Peyer's patch (tissue), 4 donors: ENCODE measurements around the gene PCDH1. TPM values are rescaled to one million over a fixed set of nuclear protein-coding genes. Genes with fewer than 3 reads are reported as not detected.

Experiments used
- DNase-seq, 3 donors: peaks; one replicate each; pipeline ENCODE4 v3.0.0-alpha.2; 2017 to 2019
- H3K27ac ChIP-seq, 4 donors: fragments of 200-600 bp; sonication (generic); one replicate each; pipeline ENCODE4 v1.5.1; 2016 to 2019
- H3K27me3 ChIP-seq, 2 donors: fragments of 200-600 bp; sonication (generic); one replicate each; pipeline ENCODE4 v1.5.1; 2019
- H3K36me3 ChIP-seq, 3 donors: fragments of 200-600 bp; sonication (generic); one replicate each; pipeline ENCODE4 v1.5.1; 2016 to 2019
- H3K4me1 ChIP-seq, 4 donors: fragments of 200-600 bp; sonication (generic); one replicate each; pipeline ENCODE4 v1.5.1; 2016 to 2019
- H3K4me3 ChIP-seq, 4 donors: fragments of 200-600 bp; sonication (generic); 1 replicate in 3 of 4; 2 replicates in 1 of 4; pipeline ENCODE4 v1.5.1; 2016 to 2019; ENCODE audit warnings: mild to moderate bottlenecking in 1 of 4
- H3K9me3 ChIP-seq, 4 donors: fragments of 200-600 bp; sonication (generic); one replicate each; pipeline ENCODE4 v1.5.1; 2016 to 2019; ENCODE audit warnings: mild to moderate bottlenecking in 1 of 4
- CTCF ChIP-seq, 6 experiments: fragments of 450-650 bp in 4 of 6; fragments of 200-600 bp in 2 of 6; sonication (generic) in 1 of 6; IDR thresholded peaks; one replicate each; pipeline ENCODE4 v1.5.1; 2017 to 2019; ENCODE audit warnings: antibody characterized with exemption in 6 of 6, mild to moderate bottlenecking in 3 of 6, moderate library complexity in 1 of 6
- POLR2A ChIP-seq, 2 donors: fragments of 450-650 bp; IDR thresholded peaks; one replicate each; pipeline ENCODE4 v1.5.1; 2017; ENCODE audit warnings: antibody characterized with exemption in 2 of 2, mild to moderate bottlenecking in 2 of 2, moderate library complexity in 2 of 2
- total RNA-seq, 4 donors: library from RNA; depleted of rRNA; stranded (reverse); fragments of >200 nt; gene quantifications; one replicate each; pipeline ENCODE4 v1.1.0, GENCODE V29; 2016

The PCDH1 gene
- total RNA-seq, 4 donors from 2014 or later, result 64.4 to 169 (median 164) TPM

DNA sequence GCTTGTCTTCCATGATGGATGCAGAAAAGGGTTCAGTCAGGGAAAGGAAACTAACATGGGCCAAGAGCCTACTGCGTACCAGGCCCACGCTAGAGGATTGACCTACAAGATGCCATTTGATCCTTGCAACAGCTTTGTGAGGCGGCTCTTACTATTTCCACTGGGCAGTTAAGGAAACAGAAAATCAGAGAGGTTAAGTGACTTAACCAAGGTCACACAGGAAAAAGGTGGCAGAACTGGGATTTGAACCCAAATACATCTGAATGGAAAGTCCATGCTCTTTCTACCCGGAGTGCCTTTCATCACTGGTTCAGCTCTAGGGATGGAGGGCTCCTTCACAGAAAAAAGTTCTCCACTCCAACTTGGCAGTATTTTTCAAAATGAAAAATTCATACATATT is 50.0 kb downstream of the PCDH1 start:
- Histone ChIP-seq H3K36me3 (no peaks in the 10 kb centered on the region), H3K9me3 (no peaks in the 10 kb centered on the region), H3K27ac (no peak overlapping the region), H3K4me1 (no peaks in the 10 kb centered on the region), H3K27me3 (no peaks in the 10 kb centered on the region), H3K4me3 (no peak overlapping the region)
- TF ChIP-seq CTCF (IDR thresholded peaks at IDR 0.05) (no peak), POLR2A (IDR thresholded peaks at IDR 0.05) (no peak)
- DNase-seq, result no peak

DNA sequence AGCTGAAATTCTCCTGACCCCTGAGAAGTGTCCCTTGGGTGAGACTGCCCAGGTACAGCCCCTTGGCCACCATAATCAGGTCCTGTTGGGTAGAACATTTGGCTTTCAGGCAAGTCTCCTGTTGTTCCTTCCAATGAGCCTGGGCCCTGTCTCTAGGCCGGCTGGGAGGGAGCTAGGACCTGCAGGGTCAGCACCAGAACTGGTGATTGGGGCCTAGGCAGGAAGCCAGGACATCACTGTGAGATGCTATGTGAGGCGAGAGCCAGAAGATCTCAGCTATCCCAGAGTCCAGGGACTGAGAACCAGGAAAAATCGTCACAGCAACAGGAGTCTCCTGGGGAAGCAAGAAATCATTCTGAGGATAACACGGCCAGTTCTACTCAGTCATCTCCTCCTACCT is 51.5 kb downstream of the PCDH1 start:
- Histone ChIP-seq H3K27me3 (no peaks in the 10 kb centered on the region), H3K27ac (no peak overlapping the region), H3K4me1 (no peaks in the 10 kb centered on the region), H3K9me3 (no peaks in the 10 kb centered on the region), H3K4me3 (no peak overlapping the region), H3K36me3 (no peaks in the 10 kb centered on the region)
- TF ChIP-seq POLR2A (IDR thresholded peaks at IDR 0.05) (no peak), CTCF (IDR thresholded peaks at IDR 0.05) (no peak)
- DNase-seq, result no peak

DNA sequence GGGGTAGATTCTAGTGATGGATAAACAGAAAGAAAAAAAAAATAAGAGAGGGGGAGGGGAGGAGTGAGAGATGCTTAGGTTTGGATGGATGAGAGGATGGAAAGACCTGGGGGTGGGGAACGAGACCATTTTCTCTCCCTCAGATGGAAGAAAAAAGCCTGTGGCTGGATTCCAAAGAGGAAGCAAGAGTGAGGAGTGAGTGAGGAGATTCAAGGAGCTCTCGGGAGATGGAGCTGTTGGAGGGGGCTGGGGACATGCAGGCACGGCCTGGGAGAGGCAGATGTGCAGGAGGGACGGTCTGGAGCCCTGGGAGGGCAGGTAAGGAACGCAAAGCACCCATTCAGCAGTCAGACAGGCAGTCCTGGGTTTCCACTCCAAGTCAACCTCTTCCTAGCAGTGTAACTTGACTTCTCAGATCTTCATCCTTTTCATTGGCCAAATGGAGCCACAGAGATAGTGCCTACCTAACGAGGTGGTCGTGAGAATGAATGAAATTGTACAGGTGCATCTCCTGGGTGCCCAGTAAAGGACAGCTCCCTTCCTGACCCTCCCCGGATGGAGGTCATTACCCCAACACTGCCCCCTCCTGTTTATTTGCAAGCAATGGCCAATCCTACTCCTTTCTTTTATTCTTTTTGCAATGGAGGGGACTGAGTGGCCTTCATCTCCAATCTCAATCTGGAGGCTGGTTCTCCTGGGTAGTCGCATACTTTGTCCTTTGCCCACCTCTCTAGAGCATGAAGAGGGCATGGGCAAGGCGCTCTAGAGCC is 52.2 kb downstream of the PCDH1 start:
- no peak for DNase-seq
- Histone ChIP-seq H3K27ac (no peak overlapping the region), H3K4me1 (no peaks in the 10 kb centered on the region), H3K9me3 (no peaks in the 10 kb centered on the region), H3K27me3 (no peaks in the 10 kb centered on the region), H3K36me3 (no peaks in the 10 kb centered on the region), H3K4me3 (no peak overlapping the region)
- TF ChIP-seq CTCF (IDR thresholded peaks at IDR 0.05) (peak in 4 of 6 experiments; percentile 17 to 41 (median 31)), POLR2A (IDR thresholded peaks at IDR 0.05) (no peak)

GRCh38 chr5:141825241-141825671 is 53.0 kb downstream of the PCDH1 start:
- no peak overlapping the region for H3K27ac ChIP-seq
- no peaks in the 10 kb centered on the region for H3K27me3 ChIP-seq
- no peak overlapping the region for H3K4me3 ChIP-seq
- no peak for TF ChIP-seq POLR2A (IDR thresholded peaks at IDR 0.05)
- no peaks in the 10 kb centered on the region for H3K36me3 ChIP-seq
- H3K4me1 ChIP-seq, result no peaks in the 10 kb centered on the region
- DNase-seq, result no peak
- H3K9me3 ChIP-seq, result no peaks in the 10 kb centered on the region

DNA sequence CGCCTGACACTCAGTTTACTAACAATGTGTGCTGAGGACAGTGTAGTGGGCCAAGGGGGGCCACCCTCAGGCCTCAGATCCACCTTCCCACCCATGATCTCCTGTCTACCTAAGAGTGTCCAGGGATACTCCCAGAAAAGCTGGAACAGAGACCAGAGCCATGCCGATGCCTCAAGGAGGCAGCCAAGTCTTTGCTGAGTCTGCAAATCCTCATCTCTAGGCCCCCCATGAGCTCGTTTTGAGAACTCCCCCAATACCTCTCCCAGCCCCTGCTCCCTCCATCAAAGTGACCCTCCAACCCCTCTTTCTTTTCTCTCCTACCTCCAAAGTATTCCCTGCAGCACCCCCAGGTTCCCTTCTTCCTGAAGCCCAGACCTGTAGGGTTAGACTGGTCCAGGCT is 53.5 kb downstream of the PCDH1 start:
- TF ChIP-seq POLR2A (IDR thresholded peaks at IDR 0.05) (no peak), CTCF (IDR thresholded peaks at IDR 0.05) (no peak)
- Histone ChIP-seq H3K9me3 (no peaks in the 10 kb centered on the region), H3K27me3 (no peaks in the 10 kb centered on the region), H3K4me1 (no peaks in the 10 kb centered on the region), H3K27ac (no peak overlapping the region), H3K4me3 (no peak overlapping the region), H3K36me3 (no peaks in the 10 kb centered on the region)
- DNase-seq, result no peak

DNA sequence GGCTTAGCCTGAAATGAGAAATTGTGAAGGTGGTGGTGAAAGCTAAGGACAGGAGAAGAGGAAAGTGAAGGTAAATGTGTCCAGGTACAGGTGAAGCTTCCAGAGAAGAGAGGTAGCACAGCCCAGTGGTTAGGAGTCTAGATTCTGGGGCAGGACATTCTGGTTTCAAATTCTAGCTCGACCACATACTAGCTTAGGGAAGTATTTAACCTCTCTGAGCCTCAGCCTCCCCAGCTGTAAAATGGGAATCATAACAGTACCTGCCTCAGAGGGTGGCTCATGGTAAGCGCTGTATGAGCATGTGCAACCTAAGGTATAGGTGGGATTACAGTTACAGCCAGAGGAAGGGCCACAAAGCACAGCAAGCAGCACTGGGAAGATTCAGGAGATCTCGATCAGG is 55.2 kb downstream of the PCDH1 start:
- Histone ChIP-seq H3K27me3 (no peaks in the 10 kb centered on the region), H3K4me3 (no peak overlapping the region), H3K4me1 (no peaks in the 10 kb centered on the region), H3K9me3 (no peaks in the 10 kb centered on the region), H3K36me3 (no peaks in the 10 kb centered on the region), H3K27ac (peak overlapping the region in 2 of 4 donors; percentile 15 to 55)
- TF ChIP-seq POLR2A (IDR thresholded peaks at IDR 0.05), result no peak
- no peak for TF ChIP-seq CTCF (IDR thresholded peaks at IDR 0.05)
- DNase-seq, result no peak
